Stimulated activated CD8-positive, alpha-beta memory T cell treated with anti-CD3 and anti-CD28 coated beads, Interleukin-7, amount 100 ng/mL, for 4 hours (primary cell): ENCODE measurements around the gene SRPRA.
A peak's percentile ranks its signal among the peaks of the same experiment; 100 is the strongest.
"Not testable (repeated sequence)": the region's sequence is repeated elsewhere in the genome, so short reads cannot be mapped to it uniquely, and the experiment has no call there.

Experiments
- DNase-seq, 2 donors: peaks; one replicate each; pipeline ENCODE4 v3.0.0-alpha.2; 2020; ENCODE audit warnings: low read depth in 2 of 2

The SRPRA gene

GRCh38 chr11:126268708-126269579, at the start of gene SRPRA, which contains the start of gene FOXRED1:
Gene SRPRA (minus strand): TSS chr11:126268895. CDS start chr11:126268804, 91 bp downstream.
Gene FOXRED1 (plus strand): TSS chr11:126269154. CDS start chr11:126269207, 53 bp downstream.
- DNase-seq, result peak; percentile 99 to 100

- DNase-seq, result peak in 1 of 2 donors; percentile 19
Measured at GRCh38 chr11:126317756-126318573, 49.3 kb upstream of the SRPRA start.

GRCh38 chr11:126317432-126317755, 48.7 kb upstream of the SRPRA start:
- DNase-seq, result no peak

GRCh38 chr11:126313826-126314225, 45.1 kb upstream of the SRPRA start:
- DNase-seq, result no peak

- no peak for DNase-seq
Measured at GRCh38 chr11:126312961-126313360, 44.3 kb upstream of the SRPRA start.

- no peak for DNase-seq
Measured at GRCh38 chr11:126311401-126312291, 43.0 kb upstream of the SRPRA start.

GRCh38 chr11:126310992-126311310, 42.3 kb upstream of the SRPRA start:
- DNase-seq, result no peak

GRCh38 chr11:126310200-126310991, 41.7 kb upstream of the SRPRA start:
- DNase-seq, result peak in 1 of 2 donors; percentile 39

GRCh38 chr11:126308771-126309170, 40.1 kb upstream of the SRPRA start:
- DNase-seq, result not testable (repeated sequence)

GRCh38 chr11:126308271-126308671, 39.6 kb upstream of the SRPRA start:
- no peak for DNase-seq

- no peak for DNase-seq
Measured at GRCh38 chr11:126307706-126308105, 39.0 kb upstream of the SRPRA start.

GRCh38 chr11:126305699-126306098, 37.0 kb upstream of the SRPRA start:
- DNase-seq, result no peak

GRCh38 chr11:126304457-126305075, 35.9 kb upstream of the SRPRA start:
- no peak for DNase-seq

- peak; percentile 64 to 82 for DNase-seq
Measured at GRCh38 chr11:126303623-126304456, 35.1 kb upstream of the SRPRA start, which contains the start of gene DCPS. Gene DCPS (plus strand): TSS chr11:126304060. CDS start chr11:126304081, 21 bp downstream.

- no peak for DNase-seq
Measured at GRCh38 chr11:126297004-126297403, 28.3 kb upstream of the SRPRA start.

GRCh38 chr11:126293726-126294125, 25.0 kb upstream of the SRPRA start:
- no peak for DNase-seq

GRCh38 chr11:126290887-126291286, 22.2 kb upstream of the SRPRA start:
- DNase-seq, result no peak

- no peak for DNase-seq
Measured at GRCh38 chr11:126288237-126288636, 19.5 kb upstream of the SRPRA start.

GRCh38 chr11:126284829-126285228, 16.1 kb upstream of the SRPRA start:
- peak; percentile 70 to 86 for DNase-seq
